ENCODE results near the gene ITPKB. TPM values are rescaled to one million over a fixed set of nuclear protein-coding genes. Genes with fewer than 3 reads are reported as not detected.

Gene ITPKB
- total and polyA plus RNA-seq, 2 of the 13 experiments (the other 11 are each of a cell fraction or from before 2014, with no cell fraction given), result not detected

DNA sequence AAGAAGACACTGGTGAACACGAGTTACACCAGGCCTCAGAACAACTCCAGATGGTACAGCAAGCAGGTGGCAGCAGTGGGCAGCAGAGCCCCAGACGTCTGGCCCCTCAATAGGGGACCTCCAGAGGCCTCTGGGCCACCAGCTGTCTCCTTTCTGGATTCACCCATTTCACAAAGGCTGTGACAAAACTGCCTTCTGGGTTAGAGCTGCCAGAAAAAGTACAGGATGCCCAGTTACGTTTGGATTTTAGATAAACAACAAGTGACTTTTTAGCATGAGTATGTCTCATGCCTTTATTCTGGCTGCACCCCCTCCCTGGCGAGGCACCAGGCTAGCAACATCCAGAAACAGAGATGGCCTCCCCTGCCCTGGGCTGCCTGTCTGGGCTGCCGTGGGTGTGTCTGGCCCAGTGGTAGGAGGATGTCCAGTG lies 30.1 kb downstream of the ITPKB start:
- WGBS (ENCODE audit: low lambda C conversion rate), result 6% methylated on average over 5 of the region's 5 CpGs

More for the DNA sequence above, 30.1 kb downstream of the ITPKB start:
- Histone ChIP-seq H3K79me2 (ENCODE audit: insufficient read depth, low read length) (no peaks in the 10 kb centered on the region), H3K4me3 (replicated peaks in 1 of 3; ENCODE audit: insufficient read depth in 1 of 3, low read depth in 2 of 3, low read length in 3 of 3) (no peak overlapping the region), H3K9me3 (ENCODE audit: low read length) (no peaks in the 10 kb centered on the region), H3K4me1 (ENCODE audit: insufficient read depth, low read length) (no peaks in the 10 kb centered on the region), H3K36me3 (replicated peaks in 1 of 2; ENCODE audit: control insufficient read depth in 1 of 2, insufficient read depth in 2 of 2, low read length in 2 of 2) (no peaks in the 10 kb centered on the region), H3K27ac (ENCODE audit: extremely low read length, insufficient read depth, low read length) (no peak overlapping the region), H3K27me3 (ENCODE audit: control insufficient read depth in 1 of 2, insufficient read depth in 2 of 2, low read length in 2 of 2) (peaks cover 3 to 22% of the 10 kb centered on the region in 2 experiments; a peak in 3 of 5 replicates), H4K20me1 (ENCODE audit: insufficient read depth, low read length) (no peaks in the 10 kb centered on the region), H2AFZ (ENCODE audit: low read length) (no peak overlapping the region), H3K9ac (ENCODE audit: insufficient read depth, low read depth, low read length) (no peak overlapping the region), H3K4me2 (ENCODE audit: low read depth, low read length) (no peak overlapping the region)
- ATAC-seq (no peak), FAIRE-seq (no peak), DNase-seq (ENCODE audit: low spot score) (no peak)
- CTCF ChIA-PET (ENCODE audit: low intra/inter-chr PET ratio, low total read pairs), result no interaction called here
- intact Hi-C loops (cut with micrococcal nuclease; ENCODE audit: unreplicated experiment), result no loop called here
- no TSS peak for BruUV-seq (replicated peaks)
- in situ Hi-C loops (cut with HindIII; ENCODE audit: extremely low pct_ligation_motif_present, low pct_unique_long_range_greater_than_20kb), result no loop called here
- no peak for TF ChIP-seq BORCS8-MEF2B (CRISPR knock-in tag; IDR thresholded peaks at IDR 0.05)
- no peak for TF ChIP-seq SETDB1 (CRISPR knock-in tag; IDR thresholded peaks at IDR 0.05; ENCODE audit: borderline replicate concordance)
- TF ChIP-seq, protein P1, sequence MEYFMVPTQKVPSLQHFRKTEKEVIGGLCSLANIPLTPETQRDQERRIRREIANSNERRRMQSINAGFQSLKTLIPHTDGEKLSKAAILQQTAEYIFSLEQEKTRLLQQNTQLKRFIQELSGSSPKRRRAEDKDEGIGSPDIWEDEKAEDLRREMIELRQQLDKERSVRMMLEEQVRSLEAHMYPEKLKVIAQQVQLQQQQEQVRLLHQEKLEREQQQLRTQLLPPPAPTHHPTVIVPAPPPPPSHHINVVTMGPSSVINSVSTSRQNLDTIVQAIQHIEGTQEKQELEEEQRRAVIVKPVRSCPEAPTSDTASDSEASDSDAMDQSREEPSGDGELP (IDR thresholded peaks at IDR 0.05; ENCODE audit: borderline replicate concordance, low read depth), result no peak
- TF ChIP-seq, protein P2, sequence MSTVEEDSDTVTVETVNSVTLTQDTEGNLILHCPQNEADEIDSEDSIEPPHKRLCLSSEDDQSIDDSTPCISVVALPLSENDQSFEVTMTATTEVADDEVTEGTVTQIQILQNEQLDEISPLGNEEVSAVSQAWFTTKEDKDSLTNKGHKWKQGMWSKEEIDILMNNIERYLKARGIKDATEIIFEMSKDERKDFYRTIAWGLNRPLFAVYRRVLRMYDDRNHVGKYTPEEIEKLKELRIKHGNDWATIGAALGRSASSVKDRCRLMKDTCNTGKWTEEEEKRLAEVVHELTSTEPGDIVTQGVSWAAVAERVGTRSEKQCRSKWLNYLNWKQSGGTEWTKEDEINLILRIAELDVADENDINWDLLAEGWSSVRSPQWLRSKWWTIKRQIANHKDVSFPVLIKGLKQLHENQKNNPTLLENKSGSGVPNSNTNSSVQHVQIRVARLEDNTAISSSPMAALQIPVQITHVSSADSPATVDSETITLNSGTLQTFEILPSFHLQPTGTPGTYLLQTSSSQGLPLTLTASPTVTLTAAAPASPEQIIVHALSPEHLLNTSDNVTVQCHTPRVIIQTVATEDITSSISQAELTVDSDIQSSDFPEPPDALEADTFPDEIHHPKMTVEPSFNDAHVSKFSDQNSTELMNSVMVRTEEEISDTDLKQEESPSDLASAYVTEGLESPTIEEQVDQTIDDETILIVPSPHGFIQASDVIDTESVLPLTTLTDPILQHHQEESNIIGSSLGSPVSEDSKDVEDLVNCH (CRISPR knock-in tag; IDR thresholded peaks at IDR 0.05), result no peak
- TF ChIP-seq, protein P3, sequence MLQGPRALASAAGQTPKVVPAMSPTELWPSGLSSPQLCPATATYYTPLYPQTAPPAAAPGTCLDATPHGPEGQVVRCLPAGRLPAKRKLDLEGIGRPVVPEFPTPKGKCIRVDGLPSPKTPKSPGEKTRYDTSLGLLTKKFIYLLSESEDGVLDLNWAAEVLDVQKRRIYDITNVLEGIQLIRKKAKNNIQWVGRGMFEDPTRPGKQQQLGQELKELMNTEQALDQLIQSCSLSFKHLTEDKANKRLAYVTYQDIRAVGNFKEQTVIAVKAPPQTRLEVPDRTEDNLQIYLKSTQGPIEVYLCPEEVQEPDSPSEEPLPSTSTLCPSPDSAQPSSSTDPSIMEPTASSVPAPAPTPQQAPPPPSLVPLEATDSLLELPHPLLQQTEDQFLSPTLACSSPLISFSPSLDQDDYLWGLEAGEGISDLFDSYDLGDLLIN (CRISPR knock-in tag; IDR thresholded peaks at IDR 0.05; ENCODE audit: borderline replicate concordance), result no peak
- TF ChIP-seq, protein P4, sequence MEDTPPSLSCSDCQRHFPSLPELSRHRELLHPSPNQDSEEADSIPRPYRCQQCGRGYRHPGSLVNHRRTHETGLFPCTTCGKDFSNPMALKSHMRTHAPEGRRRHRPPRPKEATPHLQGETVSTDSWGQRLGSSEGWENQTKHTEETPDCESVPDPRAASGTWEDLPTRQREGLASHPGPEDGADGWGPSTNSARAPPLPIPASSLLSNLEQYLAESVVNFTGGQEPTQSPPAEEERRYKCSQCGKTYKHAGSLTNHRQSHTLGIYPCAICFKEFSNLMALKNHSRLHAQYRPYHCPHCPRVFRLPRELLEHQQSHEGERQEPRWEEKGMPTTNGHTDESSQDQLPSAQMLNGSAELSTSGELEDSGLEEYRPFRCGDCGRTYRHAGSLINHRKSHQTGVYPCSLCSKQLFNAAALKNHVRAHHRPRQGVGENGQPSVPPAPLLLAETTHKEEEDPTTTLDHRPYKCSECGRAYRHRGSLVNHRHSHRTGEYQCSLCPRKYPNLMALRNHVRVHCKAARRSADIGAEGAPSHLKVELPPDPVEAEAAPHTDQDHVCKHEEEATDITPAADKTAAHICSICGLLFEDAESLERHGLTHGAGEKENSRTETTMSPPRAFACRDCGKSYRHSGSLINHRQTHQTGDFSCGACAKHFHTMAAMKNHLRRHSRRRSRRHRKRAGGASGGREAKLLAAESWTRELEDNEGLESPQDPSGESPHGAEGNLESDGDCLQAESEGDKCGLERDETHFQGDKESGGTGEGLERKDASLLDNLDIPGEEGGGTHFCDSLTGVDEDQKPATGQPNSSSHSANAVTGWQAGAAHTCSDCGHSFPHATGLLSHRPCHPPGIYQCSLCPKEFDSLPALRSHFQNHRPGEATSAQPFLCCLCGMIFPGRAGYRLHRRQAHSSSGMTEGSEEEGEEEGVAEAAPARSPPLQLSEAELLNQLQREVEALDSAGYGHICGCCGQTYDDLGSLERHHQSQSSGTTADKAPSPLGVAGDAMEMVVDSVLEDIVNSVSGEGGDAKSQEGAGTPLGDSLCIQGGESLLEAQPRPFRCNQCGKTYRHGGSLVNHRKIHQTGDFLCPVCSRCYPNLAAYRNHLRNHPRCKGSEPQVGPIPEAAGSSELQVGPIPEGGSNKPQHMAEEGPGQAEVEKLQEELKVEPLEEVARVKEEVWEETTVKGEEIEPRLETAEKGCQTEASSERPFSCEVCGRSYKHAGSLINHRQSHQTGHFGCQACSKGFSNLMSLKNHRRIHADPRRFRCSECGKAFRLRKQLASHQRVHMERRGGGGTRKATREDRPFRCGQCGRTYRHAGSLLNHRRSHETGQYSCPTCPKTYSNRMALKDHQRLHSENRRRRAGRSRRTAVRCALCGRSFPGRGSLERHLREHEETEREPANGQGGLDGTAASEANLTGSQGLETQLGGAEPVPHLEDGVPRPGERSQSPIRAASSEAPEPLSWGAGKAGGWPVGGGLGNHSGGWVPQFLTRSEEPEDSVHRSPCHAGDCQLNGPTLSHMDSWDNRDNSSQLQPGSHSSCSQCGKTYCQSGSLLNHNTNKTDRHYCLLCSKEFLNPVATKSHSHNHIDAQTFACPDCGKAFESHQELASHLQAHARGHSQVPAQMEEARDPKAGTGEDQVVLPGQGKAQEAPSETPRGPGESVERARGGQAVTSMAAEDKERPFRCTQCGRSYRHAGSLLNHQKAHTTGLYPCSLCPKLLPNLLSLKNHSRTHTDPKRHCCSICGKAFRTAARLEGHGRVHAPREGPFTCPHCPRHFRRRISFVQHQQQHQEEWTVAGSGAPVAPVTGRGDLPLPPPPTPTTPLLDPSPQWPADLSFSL (CRISPR knock-in tag; IDR thresholded peaks at IDR 0.05), result no peak
- TF ChIP-seq, protein P5, sequence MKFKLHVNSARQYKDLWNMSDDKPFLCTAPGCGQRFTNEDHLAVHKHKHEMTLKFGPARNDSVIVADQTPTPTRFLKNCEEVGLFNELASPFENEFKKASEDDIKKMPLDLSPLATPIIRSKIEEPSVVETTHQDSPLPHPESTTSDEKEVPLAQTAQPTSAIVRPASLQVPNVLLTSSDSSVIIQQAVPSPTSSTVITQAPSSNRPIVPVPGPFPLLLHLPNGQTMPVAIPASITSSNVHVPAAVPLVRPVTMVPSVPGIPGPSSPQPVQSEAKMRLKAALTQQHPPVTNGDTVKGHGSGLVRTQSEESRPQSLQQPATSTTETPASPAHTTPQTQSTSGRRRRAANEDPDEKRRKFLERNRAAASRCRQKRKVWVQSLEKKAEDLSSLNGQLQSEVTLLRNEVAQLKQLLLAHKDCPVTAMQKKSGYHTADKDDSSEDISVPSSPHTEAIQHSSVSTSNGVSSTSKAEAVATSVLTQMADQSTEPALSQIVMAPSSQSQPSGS (CRISPR knock-in tag; IDR thresholded peaks at IDR 0.05), result no peak
- POLR2A ChIA-PET, result no interaction called here
